Endothelial cell (in vitro differentiated cells): ENCODE measurements around the gene HSP90AB1. TPM values are rescaled to one million over a fixed set of nuclear protein-coding genes. Genes with fewer than 3 reads are reported as not detected.

Experiments used
- DNase-seq: peaks from one replicate; pipeline ENCODE4 v3.0.0; 2021; ENCODE audit warnings: low spot score
- H3K27ac Mint-ChIP-seq: one replicate; pipeline ENCODE4 v1.8.0; 2021; ENCODE audit warnings: mixed read lengths, inconsistent platforms; ENCODE audit not compliant: unreplicated experiment
- H3K27me3 Mint-ChIP-seq: one replicate; pipeline ENCODE4 v1.8.0; 2021; ENCODE audit warnings: mild to moderate bottlenecking, moderate library complexity, mixed read lengths, inconsistent platforms; ENCODE audit not compliant: unreplicated experiment
- H3K36me3 Mint-ChIP-seq: one replicate; pipeline ENCODE4 v1.8.0; 2021; ENCODE audit warnings: mild to moderate bottlenecking, low read depth, mixed read lengths, inconsistent platforms; ENCODE audit not compliant: unreplicated experiment
- H3K4me1 Mint-ChIP-seq: one replicate; pipeline ENCODE4 v1.8.0; 2021; ENCODE audit warnings: mild to moderate bottlenecking, mixed read lengths, inconsistent platforms; ENCODE audit not compliant: unreplicated experiment
- H3K4me3 Mint-ChIP-seq: one replicate; pipeline ENCODE4 v1.8.0; 2021; ENCODE audit warnings: mild to moderate bottlenecking, mixed read lengths, inconsistent platforms; ENCODE audit not compliant: unreplicated experiment
- H3K9me3 Mint-ChIP-seq: one replicate; pipeline ENCODE4 v1.8.0; 2021; ENCODE audit warnings: mixed read lengths, inconsistent platforms; ENCODE audit not compliant: unreplicated experiment
- total RNA-seq: library from RNA; stranded (reverse); fragmentation: NEBNext Ultra II Directional; extraction: Animal tissue kit (Norgen Biotek cat#: 25700); gene quantifications from one replicate; pipeline ENCODE4 v1.2.1, GENCODE V29; 2021; ENCODE audit not compliant: unreplicated experiment
- TF ChIP-seq, protein P1 (sequence below): fragments of 200-600 bp; sonication (generic); IDR thresholded peaks from one replicate; pipeline ENCODE4 v1.5.0; 2021; ENCODE audit warnings: antibody characterized with exemption; ENCODE audit not compliant: unreplicated experiment

HSP90AB1 gene
- total RNA-seq, 1 donor from 2014 or later = 962 TPM

DNA sequence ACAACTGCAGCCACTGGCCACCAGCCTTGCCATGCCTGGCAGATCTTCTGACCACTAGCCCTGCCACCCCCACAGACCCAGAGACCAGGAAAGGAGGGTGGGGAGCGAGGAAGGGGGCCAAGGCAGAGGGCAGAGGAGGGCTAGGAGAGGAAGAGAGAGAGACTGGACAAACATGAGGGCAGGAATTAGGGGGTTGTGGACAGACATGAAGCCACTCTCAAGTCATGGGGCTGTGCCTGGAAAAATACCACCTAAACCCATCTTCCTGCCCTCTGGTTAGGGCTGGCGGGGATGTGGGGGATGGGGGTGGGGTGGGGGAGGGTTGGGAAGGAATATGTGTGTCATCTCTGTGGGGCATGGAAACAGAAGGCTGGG, 25.0 kb upstream of the HSP90AB1 start:
- H3K4me3 Mint-ChIP-seq = no peak overlapping the region
- TF ChIP-seq, protein P1, sequence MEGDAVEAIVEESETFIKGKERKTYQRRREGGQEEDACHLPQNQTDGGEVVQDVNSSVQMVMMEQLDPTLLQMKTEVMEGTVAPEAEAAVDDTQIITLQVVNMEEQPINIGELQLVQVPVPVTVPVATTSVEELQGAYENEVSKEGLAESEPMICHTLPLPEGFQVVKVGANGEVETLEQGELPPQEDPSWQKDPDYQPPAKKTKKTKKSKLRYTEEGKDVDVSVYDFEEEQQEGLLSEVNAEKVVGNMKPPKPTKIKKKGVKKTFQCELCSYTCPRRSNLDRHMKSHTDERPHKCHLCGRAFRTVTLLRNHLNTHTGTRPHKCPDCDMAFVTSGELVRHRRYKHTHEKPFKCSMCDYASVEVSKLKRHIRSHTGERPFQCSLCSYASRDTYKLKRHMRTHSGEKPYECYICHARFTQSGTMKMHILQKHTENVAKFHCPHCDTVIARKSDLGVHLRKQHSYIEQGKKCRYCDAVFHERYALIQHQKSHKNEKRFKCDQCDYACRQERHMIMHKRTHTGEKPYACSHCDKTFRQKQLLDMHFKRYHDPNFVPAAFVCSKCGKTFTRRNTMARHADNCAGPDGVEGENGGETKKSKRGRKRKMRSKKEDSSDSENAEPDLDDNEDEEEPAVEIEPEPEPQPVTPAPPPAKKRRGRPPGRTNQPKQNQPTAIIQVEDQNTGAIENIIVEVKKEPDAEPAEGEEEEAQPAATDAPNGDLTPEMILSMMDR = no peak
- peaks cover 2% of the 10 kb centered on the region for H3K27me3 Mint-ChIP-seq
- H3K9me3 Mint-ChIP-seq = no peaks in the 10 kb centered on the region
- DNase-seq = no peak
- peaks cover 57% of the 10 kb centered on the region for H3K4me1 Mint-ChIP-seq
- H3K36me3 Mint-ChIP-seq = no peaks in the 10 kb centered on the region
- H3K27ac Mint-ChIP-seq = no peak overlapping the region

DNA sequence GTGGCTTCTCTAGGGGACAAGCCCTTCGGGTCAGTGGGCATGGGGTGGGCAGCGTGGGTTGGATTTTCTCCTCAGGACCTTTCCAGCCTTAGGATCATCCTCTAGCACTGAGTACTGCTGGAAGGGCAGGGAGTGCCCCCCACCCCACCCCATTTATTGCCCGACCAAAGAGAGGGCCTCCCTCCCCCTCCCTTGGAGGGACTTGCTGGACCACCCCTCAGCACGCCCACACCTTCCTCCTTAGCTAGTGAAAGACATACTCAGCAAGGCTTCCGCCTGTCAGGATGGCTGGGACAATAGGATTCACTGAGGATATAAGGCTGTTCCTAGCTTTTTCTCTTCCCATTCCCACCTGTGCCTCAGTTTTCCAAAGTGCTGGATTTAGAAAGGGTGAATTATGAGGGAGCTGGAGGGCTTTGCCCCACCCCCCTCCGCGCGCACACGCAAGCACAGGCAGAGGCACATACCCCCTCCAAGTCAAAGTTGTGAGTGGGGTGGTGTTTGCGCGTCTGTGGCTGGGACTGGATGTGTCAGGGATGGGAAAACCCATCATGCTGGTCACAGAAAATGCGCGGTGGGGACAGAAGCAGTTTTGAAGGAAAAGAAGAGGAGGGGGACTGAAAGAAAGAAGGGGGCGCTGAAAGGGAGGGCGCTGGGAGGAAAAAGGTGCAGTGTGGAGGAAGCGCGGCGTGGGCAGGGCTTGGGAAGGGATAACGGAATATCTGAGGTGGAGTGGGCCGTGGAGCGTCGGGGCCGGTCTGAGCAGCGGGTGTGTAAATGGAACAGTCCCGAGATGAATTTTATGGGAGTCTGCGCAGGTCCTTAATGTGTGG, 24.2 kb upstream of the HSP90AB1 start:
- Mint-ChIP-seq H3K4me3 (peak overlapping the region; percentile 89), H3K4me1 (peaks cover 54% of the 10 kb centered on the region), H3K36me3 (peaks cover 3% of the 10 kb centered on the region), H3K27ac (no peak overlapping the region), H3K27me3 (peaks cover 2% of the 10 kb centered on the region), H3K9me3 (no peaks in the 10 kb centered on the region)
- no peak for DNase-seq
- TF ChIP-seq, protein P1 = no peak

DNA sequence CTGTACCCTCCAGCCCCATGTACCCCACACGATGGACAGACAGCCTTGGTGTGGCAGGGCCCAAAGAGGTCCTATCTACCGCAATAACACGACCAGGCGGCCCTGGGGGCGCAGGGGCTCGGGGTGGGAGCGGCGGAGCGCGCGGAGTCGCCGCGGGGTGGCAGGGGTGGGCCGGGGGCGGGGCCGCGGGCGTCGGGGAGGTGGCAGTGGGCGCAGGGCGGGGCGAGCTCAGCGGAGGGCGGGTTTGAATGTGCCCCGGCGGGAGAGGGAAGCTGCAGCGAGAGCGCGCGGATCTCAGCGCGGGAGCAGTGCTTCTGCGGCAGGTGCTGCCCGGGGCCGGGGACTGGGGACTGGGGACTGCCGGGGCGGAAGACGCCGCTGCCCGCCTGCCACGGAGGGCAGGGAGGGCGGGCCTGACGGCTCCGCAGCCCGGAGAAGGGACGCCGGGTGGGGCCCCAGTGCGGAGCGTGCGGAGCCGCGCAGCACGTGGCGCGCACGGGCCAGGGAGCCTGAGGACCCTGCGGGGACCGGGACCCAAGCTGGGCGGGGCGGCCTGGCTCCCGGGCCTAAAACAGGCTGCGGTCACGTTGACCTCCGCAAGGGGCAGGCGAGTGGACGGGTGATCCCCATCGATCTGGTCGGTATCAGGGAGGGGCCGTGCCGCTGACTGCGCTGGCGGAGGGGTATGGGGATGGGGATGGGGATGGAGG, 23.4 kb upstream of the HSP90AB1 start, which contains the start of gene SLC29A1:
Gene SLC29A1 (plus strand): TSS at position 277 of the 710 bp plus-strand sequence. CDS start 3,719 bp downstream, outside the sequence.
- Mint-ChIP-seq H3K4me3 (peak within 1 kb of the TSS; percentile 89), H3K36me3 (peaks cover 8% of the 10 kb centered on the region), H3K27me3 (peaks cover 2% of the 10 kb centered on the region), H3K27ac (peak within 1 kb of the TSS; percentile 26), H3K9me3 (no peaks in the 10 kb centered on the region), H3K4me1 (peaks cover 53% of the 10 kb centered on the region)
- DNase-seq = peak; percentile 80
- TF ChIP-seq, protein P1 = peak; percentile 53

DNA sequence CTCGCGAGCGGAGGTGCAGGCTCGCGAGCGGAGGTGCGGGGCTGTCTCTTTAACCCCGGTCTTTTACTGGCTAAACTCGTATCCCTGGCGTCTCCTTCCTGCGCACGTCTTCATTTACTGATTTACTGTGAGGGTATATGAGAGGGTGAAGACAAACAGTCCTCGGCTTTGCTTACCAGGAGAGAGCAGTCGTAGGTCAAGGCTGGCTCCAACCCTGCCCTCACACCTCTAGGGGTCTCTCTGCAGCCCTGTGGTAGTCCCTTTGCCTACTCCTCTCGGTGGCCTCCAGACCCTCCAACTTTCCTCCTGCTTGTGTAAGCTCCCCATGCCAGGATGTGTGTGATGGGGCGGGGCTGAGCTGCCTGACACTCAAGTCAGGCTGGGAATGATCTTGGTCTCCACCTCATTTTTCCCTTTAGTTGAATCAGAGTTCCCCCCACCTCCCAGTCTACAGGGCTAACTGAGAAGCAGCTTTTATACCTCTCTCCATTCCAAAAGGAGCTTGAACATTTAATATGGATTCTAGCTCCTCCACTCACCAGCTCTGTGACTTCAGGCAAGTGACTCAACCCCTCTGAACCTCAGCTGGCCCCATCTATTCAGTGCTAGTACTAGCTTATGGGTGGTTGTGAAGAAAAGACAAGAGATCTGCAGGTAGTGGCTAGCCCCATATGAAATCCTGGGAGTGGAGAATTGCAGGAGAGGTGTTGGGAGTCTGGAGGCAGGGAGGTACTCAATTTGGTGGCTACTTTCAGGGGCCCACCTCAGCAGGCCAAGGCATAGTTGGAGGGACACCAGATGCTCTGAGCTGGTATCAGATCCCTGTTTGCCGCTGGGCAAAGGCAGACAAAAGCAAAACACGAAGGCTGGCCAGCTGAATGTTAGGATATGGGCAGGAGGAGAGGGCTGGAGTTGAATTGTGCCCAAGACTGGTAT, 22.6 kb upstream of the HSP90AB1 start:
- DNase-seq = no peak
- peak overlapping the region; percentile 26 for H3K27ac Mint-ChIP-seq
- H3K4me3 Mint-ChIP-seq = peak overlapping the region; percentile 89
- H3K27me3 Mint-ChIP-seq = peaks cover 2% of the 10 kb centered on the region
- H3K9me3 Mint-ChIP-seq = no peaks in the 10 kb centered on the region
- TF ChIP-seq, protein P1 = no peak
- H3K4me1 Mint-ChIP-seq = peaks cover 48% of the 10 kb centered on the region
- H3K36me3 Mint-ChIP-seq = peaks cover 14% of the 10 kb centered on the region
